K562 (cell line): Measurements from ENCODE around the gene CTSD. TPM values are rescaled to one million over a fixed set of nuclear protein-coding genes. Genes with fewer than 3 reads are reported as not detected.

ENCODE experiments used
- CREB1 ChIP-seq, 2 experiments: sonication (generic) in 1 of 2; formaldehyde crosslinking in 1 of 2; IDR thresholded peaks; 2 replicates each; pipeline versions ENCODE4 v1.6.1 to v1.8.0; 2012 to 2022; ENCODE audit warnings: inconsistent platforms in 1 of 2, mild to moderate bottlenecking in 1 of 2, missing genetic modification reagents in 1 of 2, moderate library complexity in 1 of 2
- NELFE ChIP-seq: IDR thresholded peaks from 2 replicates; pipeline ENCODE4 v1.6.1; 2011; ENCODE audit warnings: mild to moderate bottlenecking; ENCODE audit not compliant: insufficient read depth, insufficient read length
- PKNOX1 ChIP-seq: fragments of 450-650 bp; IDR thresholded peaks from 2 replicates; pipeline ENCODE4 v1.6.1; 2016
- PTRF ChIP-seq: fragments of 450-650 bp; IDR thresholded peaks from 2 replicates; pipeline ENCODE4 v1.6.1; 2016; ENCODE audit warnings: mild to moderate bottlenecking, missing genetic modification characterization, missing compliant biosample characterization
- SMAD2 ChIP-seq: fragments of 150-350 bp; IDR thresholded peaks from 2 replicates; pipeline ENCODE4 v1.6.1; 2014; ENCODE audit warnings: low read depth, mild to moderate bottlenecking, low read length
- SREBF1 ChIP-seq: fragments of 150-350 bp; IDR thresholded peaks from 2 replicates; pipeline ENCODE4 v1.6.1; 2014; ENCODE audit warnings: antibody characterized with exemption, low read depth, low read length, borderline replicate concordance
- STAT6 ChIP-seq: sonication (generic); formaldehyde crosslinking; IDR thresholded peaks from 2 replicates; pipeline ENCODE4 v1.8.1; 2023; ENCODE audit warnings: mild to moderate bottlenecking, missing genetic modification reagents
- TCF3 ChIP-seq: sonication (generic); formaldehyde crosslinking; IDR thresholded peaks from 2 replicates; pipeline ENCODE4 v1.4.0; 2020; ENCODE audit warnings: mild to moderate bottlenecking, missing genetic modification reagents
- ZEB2 ChIP-seq: fragments of 450-650 bp; IDR thresholded peaks from 2 replicates; pipeline ENCODE4 v1.6.1; 2016
- ZNF239 ChIP-seq: fragments of 250-450 bp; sonication (Bioruptor Pico); IDR thresholded peaks from 2 replicates; pipeline ENCODE4 v1.4.0; 2020; ENCODE audit warnings: mild to moderate bottlenecking
- ZNF282 ChIP-seq: sonication (generic); formaldehyde crosslinking; IDR thresholded peaks from 2 replicates; pipeline ENCODE4 v1.8.1; 2023; ENCODE audit warnings: missing genetic modification reagents
- ZNF407 ChIP-seq: fragments of 450-650 bp; IDR thresholded peaks from 2 replicates; pipeline ENCODE4 v1.6.1; 2016; ENCODE audit warnings: low read depth
- ZNF785 ChIP-seq: fragments of 250-450 bp; sonication (Bioruptor Pico); IDR thresholded peaks from 2 replicates; pipeline ENCODE4 v1.4.0; 2020; ENCODE audit warnings: mild to moderate bottlenecking
- polyA plus RNA-seq, 8 experiments: library from polyadenylated mRNA; depleted of rRNA in 4 of 8; stranded (reverse) in 5 of 8; unstranded in 3 of 8; fragments of >200 nt; fragmentation: Nextera tagmentation in 2 of 8; fragmentation: Illumina TruSeq in 1 of 8; extraction: Ambion mirVana in 2 of 8; extraction: Trizol in 1 of 8; gene quantifications; 2 replicates each; pipeline versions ENCODE4 v1.2.1 to v1.2.3, GENCODE V29; 2011 to 2014; ENCODE audit warnings: inconsistent platforms in 1 of 8, missing spikeins in 1 of 8
- total RNA-seq, 7 experiments: library from RNA; depleted of rRNA in 6 of 7; stranded (reverse); fragments of >200 nt in 6 of 7; fragmentation: Illumina TruSeq in 2 of 7; extraction: Trizol in 2 of 7; gene quantifications; 2 replicates each; pipeline versions ENCODE4 v1.2.1 to v1.2.3, GENCODE V29; 2011 to 2021; ENCODE audit warnings: low replicate concordance in 1 of 7

Gene CTSD
- total and polyA plus RNA-seq, 9 of the 15 experiments (the other 6 are each of a cell fraction or from before 2014, with no cell fraction given): 1.0 to 112 (median 40.9) TPM

- TF ChIP-seq ZNF407: no peak
- TF ChIP-seq ZNF785: no peak
- TF ChIP-seq STAT6 (CRISPR knock-in tag): no peak
- no peak for TF ChIP-seq SMAD2
- no peak for TF ChIP-seq SREBF1
- TF ChIP-seq ZNF282 (CRISPR knock-in tag): no peak
- TF ChIP-seq TCF3: no peak
- no peak for TF ChIP-seq PKNOX1
- no peak for TF ChIP-seq CREB1 (IDR thresholded peaks at IDR 0.05)
- TF ChIP-seq CREB1 (CRISPR knock-in tag; IDR thresholded peaks at IDR 0.05): no peak
- TF ChIP-seq PTRF (tag): no peak
- TF ChIP-seq ZNF239 (CRISPR knock-in tag): no peak
- no peak for TF ChIP-seq NELFE
- no peak for TF ChIP-seq ZEB2
- TF ChIP-seq, all 486 proteins: peak for 0
Observed at GRCh38 chr11:1733716-1734640, 29.7 kb downstream of the CTSD start (continued).
